Vagina (tissue), 2 donors: ENCODE measurements around the gene POLR3E. TPM values are rescaled to one million over a fixed set of nuclear protein-coding genes. Genes with fewer than 3 reads are reported as not detected.

Experiments used
- DNase-seq, 2 donors: peaks; one replicate each; pipeline ENCODE4 v3.0.0-alpha.2; 2017; ENCODE audit errors: extremely low spot score in 2 of 2
- H3K27ac ChIP-seq: fragments of 200-600 bp; sonication (generic); one replicate; pipeline ENCODE4 v1.5.1; 2019
- H3K27me3 ChIP-seq: fragments of 200-600 bp; sonication (generic); one replicate; pipeline ENCODE4 v1.5.1; 2019
- H3K36me3 ChIP-seq, 2 donors: fragments of 200-600 bp; sonication (generic); one replicate each; pipeline ENCODE4 v1.5.1; 2017 to 2019
- H3K4me1 ChIP-seq: fragments of 200-600 bp; sonication (generic); one replicate; pipeline ENCODE4 v1.5.1; 2019
- H3K4me3 ChIP-seq, 2 donors: fragments of 200-600 bp; sonication (generic); 1 replicate in 1 of 2; 2 replicates in 1 of 2; pipeline ENCODE4 v1.5.1; 2016 to 2019
- H3K9me3 ChIP-seq: fragments of 200-600 bp; sonication (generic); one replicate; pipeline ENCODE4 v1.5.1; 2019
- CTCF ChIP-seq, 3 experiments: fragments of 450-650 bp in 2 of 3; fragments of 200-600 bp in 1 of 3; sonication (generic) in 1 of 3; IDR thresholded peaks; one replicate each; pipeline ENCODE4 v1.5.1; 2017 to 2019; ENCODE audit warnings: antibody characterized with exemption in 3 of 3, mild to moderate bottlenecking in 2 of 3, moderate library complexity in 2 of 3
- POLR2A ChIP-seq, 2 donors: fragments of 450-650 bp; IDR thresholded peaks; one replicate each; pipeline ENCODE4 v1.6.1; 2017; ENCODE audit warnings: antibody characterized with exemption in 2 of 2, mild to moderate bottlenecking in 2 of 2, moderate library complexity in 2 of 2
- POLR2AphosphoS5 ChIP-seq, 2 donors: sonication (generic); formaldehyde crosslinking; IDR thresholded peaks; one replicate each; pipeline ENCODE4 v1.9.0; 2017; ENCODE audit warnings: antibody characterized with exemption in 2 of 2, mild to moderate bottlenecking in 2 of 2, low read depth in 1 of 2; ENCODE audit not compliant: insufficient read depth in 1 of 2
- intact Hi-C: fragments of 100-400 bp; cut with DNase I; formaldehyde crosslinking; loops from one replicate; pipeline ENCODE4 v1.15.1; 2023
- total RNA-seq: library from RNA; depleted of rRNA; stranded (reverse); fragments of >200 nt; gene quantifications from one replicate; pipeline ENCODE4 v1.2.3, GENCODE V29; 2016

Gene POLR3E
- total RNA-seq, 1 donor from 2014 or later: 38.5 TPM

- TF ChIP-seq CTCF (IDR thresholded peaks at IDR 0.05): no peak
- no peak for TF ChIP-seq POLR2AphosphoS5 (IDR thresholded peaks at IDR 0.05; ENCODE audit: insufficient read depth in 1 of 2, low read depth in 1 of 2)
- no peak for TF ChIP-seq POLR2A (IDR thresholded peaks at IDR 0.05)
- Histone ChIP-seq H3K27me3 (no peaks in the 10 kb centered on the region), H3K4me3 (no peak overlapping the region), H3K9me3 (no peaks in the 10 kb centered on the region), H3K4me1 (no peaks in the 10 kb centered on the region), H3K36me3 (peaks cover 5 to 80% of the 10 kb centered on the region in 2 donors), H3K27ac (no peak overlapping the region)
- intact Hi-C loops: no loop called here
- no peak for DNase-seq
Observed at GRCh38 chr16:22274916-22275315, 22.3 kb upstream of the POLR3E start.

- TF ChIP-seq POLR2A (IDR thresholded peaks at IDR 0.05) (no peak), POLR2AphosphoS5 (IDR thresholded peaks at IDR 0.05; ENCODE audit: insufficient read depth in 1 of 2, low read depth in 1 of 2) (no peak), CTCF (IDR thresholded peaks at IDR 0.05) (no peak)
- no peak overlapping the region for H3K4me3 ChIP-seq
- H3K4me1 ChIP-seq: no peaks in the 10 kb centered on the region
- H3K9me3 ChIP-seq: no peaks in the 10 kb centered on the region
- intact Hi-C loops: no loop called here
- H3K36me3 ChIP-seq: peaks cover 3 to 85% of the 10 kb centered on the region in 2 donors
- H3K27ac ChIP-seq: no peak overlapping the region
- no peaks in the 10 kb centered on the region for H3K27me3 ChIP-seq
- no peak for DNase-seq
Observed at GRCh38 chr16:22278441-22279230, 18.6 kb upstream of the POLR3E start.

- Histone ChIP-seq H3K4me1 (no peaks in the 10 kb centered on the region), H3K4me3 (no peak overlapping the region), H3K9me3 (no peaks in the 10 kb centered on the region), H3K36me3 (peaks cover 3 to 70% of the 10 kb centered on the region in 2 donors), H3K27ac (no peak overlapping the region), H3K27me3 (no peaks in the 10 kb centered on the region)
- TF ChIP-seq POLR2A (IDR thresholded peaks at IDR 0.05) (no peak), CTCF (IDR thresholded peaks at IDR 0.05) (no peak), POLR2AphosphoS5 (IDR thresholded peaks at IDR 0.05; ENCODE audit: insufficient read depth in 1 of 2, low read depth in 1 of 2) (no peak)
- intact Hi-C loops: no loop called here
- DNase-seq: no peak
Observed at GRCh38 chr16:22282254-22282892, 14.8 kb upstream of the POLR3E start.

GRCh38 chr16:22284637-22285036 lies 12.6 kb upstream of the POLR3E start:
- DNase-seq: no peak
- intact Hi-C loops: no loop called here
- no peak overlapping the region for H3K27ac ChIP-seq
- no peaks in the 10 kb centered on the region for H3K9me3 ChIP-seq
- H3K36me3 ChIP-seq: peaks cover 3 to 55% of the 10 kb centered on the region in 2 donors
- TF ChIP-seq POLR2AphosphoS5 (IDR thresholded peaks at IDR 0.05; ENCODE audit: insufficient read depth in 1 of 2, low read depth in 1 of 2) (no peak), CTCF (IDR thresholded peaks at IDR 0.05) (no peak), POLR2A (IDR thresholded peaks at IDR 0.05) (no peak)
- no peaks in the 10 kb centered on the region for H3K27me3 ChIP-seq
- no peaks in the 10 kb centered on the region for H3K4me1 ChIP-seq
- H3K4me3 ChIP-seq: no peak overlapping the region

- intact Hi-C loops: no loop called here
- Histone ChIP-seq H3K27ac (no peak overlapping the region), H3K36me3 (peaks cover 2 to 51% of the 10 kb centered on the region in 2 donors), H3K27me3 (no peaks in the 10 kb centered on the region), H3K4me1 (no peaks in the 10 kb centered on the region), H3K9me3 (no peaks in the 10 kb centered on the region), H3K4me3 (no peak overlapping the region)
- no peak for DNase-seq
- no peak for TF ChIP-seq CTCF (IDR thresholded peaks at IDR 0.05)
- no peak for TF ChIP-seq POLR2AphosphoS5 (IDR thresholded peaks at IDR 0.05; ENCODE audit: insufficient read depth in 1 of 2, low read depth in 1 of 2)
- no peak for TF ChIP-seq POLR2A (IDR thresholded peaks at IDR 0.05)
Observed at GRCh38 chr16:22285080-22285479, 12.1 kb upstream of the POLR3E start.
